ENCODE measurements around the gene MCHR1. TPM values are rescaled to one million over a fixed set of nuclear protein-coding genes. Genes with fewer than 3 reads are reported as not detected.

Gene MCHR1
- total and polyA plus RNA-seq, 4 donors = 0.23 to 2.4 (median 1.1) TPM

- H3K9ac ChIP-seq (ENCODE audit: low read depth in 1 of 2, low read length in 2 of 2) = no peak overlapping the region
- TF ChIP-seq HNF4A (conservative IDR thresholded peaks at IDR 0.05) (no peak), YY1 (IDR thresholded peaks at IDR 0.05) (no peak), GABPA (IDR thresholded peaks at IDR 0.05 in 1 of 2, conservative IDR thresholded peaks at IDR 0.05 in 1 of 2) (no peak), ZBTB33 (IDR thresholded peaks at IDR 0.05) (no peak), HNF4G (IDR thresholded peaks at IDR 0.05) (no peak), FOXA2 (IDR thresholded peaks at IDR 0.05) (no peak), JUND (IDR thresholded peaks at IDR 0.05) (no peak), SP1 (IDR thresholded peaks at IDR 0.05) (no peak), CTCF (IDR thresholded peaks at IDR 0.05; ENCODE audit: low read depth, low read length, missing input control) (no peak), FOXA1 (IDR thresholded peaks at IDR 0.05) (no peak), EGR1 (IDR thresholded peaks at IDR 0.05; ENCODE audit: low read depth in 2 of 2) (no peak), ATF3 (IDR thresholded peaks at IDR 0.05) (no peak), RXRA (IDR thresholded peaks at IDR 0.05) (no peak), RAD21 (IDR thresholded peaks at IDR 0.05) (no peak), NR2F2 (IDR thresholded peaks at IDR 0.05) (no peak), MAX (IDR thresholded peaks at IDR 0.05) (no peak), TAF1 (conservative IDR thresholded peaks at IDR 0.05) (no peak), REST (IDR thresholded peaks at IDR 0.05) (no peak)
- no peak overlapping the region for H3K4me3 ChIP-seq (ENCODE audit: low read depth in 1 of 3, low read length in 3 of 3)
- no peaks in the 10 kb centered on the region for H3K9me3 ChIP-seq (ENCODE audit: control insufficient read depth in 4 of 4, low read length in 3 of 4)
- no peaks in the 10 kb centered on the region for H3K27me3 ChIP-seq (ENCODE audit: control insufficient read depth in 4 of 4, insufficient read depth in 4 of 4, low read length in 3 of 4)
- H3K36me3 ChIP-seq (ENCODE audit: control insufficient read depth in 4 of 4, insufficient read depth in 3 of 4, low read depth in 1 of 4, low read length in 3 of 4) = no peaks in the 10 kb centered on the region
- no peak overlapping the region for H3K27ac ChIP-seq (ENCODE audit: low read depth in 1 of 2, low read length in 2 of 2)
- H3K4me1 ChIP-seq (ENCODE audit: control insufficient read depth in 4 of 4, insufficient read depth in 4 of 4, low read length in 3 of 4) = no peaks in the 10 kb centered on the region
- no peak for DNase-seq (ENCODE audit: low spot score)
- 87% methylated on average over 9 of the region's 9 CpGs for WGBS
Measured at GRCh38 chr22:40718250-40719204, 39.2 kb downstream of the MCHR1 start.
